Karpas-422 (cell line): Measurements from ENCODE around the gene SGPL1. TPM values are rescaled to one million over a fixed set of nuclear protein-coding genes. Genes with fewer than 3 reads are reported as not detected.
"Not testable (repeated sequence)": the region's sequence is repeated elsewhere in the genome, so short reads cannot be mapped to it uniquely, and the experiment has no call there.

Experiments
- DNase-seq: peaks from one replicate; pipeline ENCODE4 v3.0.0-alpha.2; 2015
- H2AFZ ChIP-seq: fragments of 200-600 bp; sonication (generic); 2 replicates; pipeline ENCODE4 v1.6.1; 2014; ENCODE audit warnings: antibody characterized with exemption, low read length, mixed read lengths
- H3K27ac ChIP-seq: fragments of 200-600 bp; sonication (generic); 2 replicates; pipeline ENCODE4 v1.5.1; 2014; ENCODE audit warnings: mild to moderate bottlenecking, low read length, moderate library complexity
- H3K27me3 ChIP-seq: fragments of 200-600 bp; sonication (generic); 2 replicates; pipeline ENCODE4 v1.6.1; 2014; ENCODE audit warnings: low read length, mixed read lengths
- H3K36me3 ChIP-seq: fragments of 200-600 bp; sonication (generic); 2 replicates; pipeline ENCODE4 v1.6.1; 2014; ENCODE audit warnings: low read length, mixed read lengths; ENCODE audit not compliant: insufficient read depth
- H3K4me1 ChIP-seq: fragments of 200-600 bp; sonication (generic); 2 replicates; pipeline ENCODE4 v1.6.1; 2014; ENCODE audit warnings: mild to moderate bottlenecking, low read length, mixed read lengths
- H3K4me2 ChIP-seq: fragments of 200-600 bp; sonication (generic); 2 replicates; pipeline ENCODE4 v1.6.1; 2014; ENCODE audit warnings: low read length, low read depth, mild to moderate bottlenecking; ENCODE audit not compliant: poor library complexity, severe bottlenecking
- H3K4me3 ChIP-seq: fragments of 200-600 bp; sonication (generic); 2 replicates; pipeline ENCODE4 v1.5.1; 2014; ENCODE audit warnings: mild to moderate bottlenecking, antibody characterized with exemption, low read length, mixed read lengths
- H3K79me2 ChIP-seq: fragments of 200-600 bp; sonication (generic); 2 replicates; pipeline ENCODE4 v1.6.1; 2014; ENCODE audit warnings: mild to moderate bottlenecking, low read length, mixed read lengths
- H3K9ac ChIP-seq: fragments of 200-600 bp; sonication (generic); 2 replicates; pipeline ENCODE4 v1.6.0; 2014; ENCODE audit warnings: low read length
- H3K9me2 ChIP-seq: fragments of 200-600 bp; sonication (generic), shearing (Covaris generic); replicated peaks from 2 replicates; pipeline ENCODE4 v1.6.0; 2014; ENCODE audit warnings: mild to moderate bottlenecking, low read length, moderate library complexity; ENCODE audit not compliant: insufficient read depth
- H3K9me3 ChIP-seq: fragments of 300-700, 200-600 bp; sonication (generic); 2 replicates; pipeline ENCODE4 v1.6.1; 2014; ENCODE audit warnings: low read length, mixed read lengths
- H4K20me1 ChIP-seq: fragments of 200-600 bp; sonication (generic); 2 replicates; pipeline ENCODE4 v1.6.1; 2014; ENCODE audit warnings: mild to moderate bottlenecking, antibody characterized with exemption, low read length, low read depth; ENCODE audit not compliant: insufficient read depth
- total RNA-seq: library from RNA; depleted of rRNA; stranded (reverse); fragments of >200 nt; shearing (Covaris generic); gene quantifications from 2 replicates; pipeline ENCODE4 v1.2.3, GENCODE V29; 2014; ENCODE audit warnings: low replicate concordance

Gene SGPL1
- total RNA-seq, 1 experiment from 2014 or later: 26.3 TPM

GRCh38 chr10:70914316-70914864 lies 98.6 kb downstream of the SGPL1 start:
- no peak overlapping the region for H3K27ac ChIP-seq
- no peaks in the 10 kb centered on the region for H4K20me1 ChIP-seq
- no peaks in the 10 kb centered on the region for H3K9me3 ChIP-seq
- no peaks in the 10 kb centered on the region for H3K27me3 ChIP-seq
- DNase-seq: no peak
- no peaks in the 10 kb centered on the region for H3K36me3 ChIP-seq
- H3K9ac ChIP-seq: no peak overlapping the region
- no peaks in the 10 kb centered on the region for H3K9me2 ChIP-seq
- no peaks in the 10 kb centered on the region for H3K79me2 ChIP-seq
- H3K4me3 ChIP-seq: no peak overlapping the region
- no peaks in the 10 kb centered on the region for H3K4me1 ChIP-seq
- no peak overlapping the region for H2AFZ ChIP-seq
- no peak overlapping the region for H3K4me2 ChIP-seq

- Histone ChIP-seq H3K9me2 (no peaks in the 10 kb centered on the region), H3K9me3 (no peaks in the 10 kb centered on the region), H4K20me1 (no peaks in the 10 kb centered on the region), H3K4me1 (no peaks in the 10 kb centered on the region), H3K4me3 (no peak overlapping the region), H3K4me2 (no peak overlapping the region), H3K27ac (no peak overlapping the region), H3K36me3 (no peaks in the 10 kb centered on the region), H3K9ac (no peak overlapping the region), H2AFZ (no peak overlapping the region), H3K79me2 (no peaks in the 10 kb centered on the region), H3K27me3 (no peaks in the 10 kb centered on the region)
- no peak for DNase-seq
These were observed 99.5 kb downstream of the SGPL1 start for GRCh38 chr10:70915206-70915605.

GRCh38 chr10:70915806-70916205 lies 100.1 kb downstream of the SGPL1 start:
- Histone ChIP-seq H3K27ac (no peak overlapping the region), H4K20me1 (no peaks in the 10 kb centered on the region), H3K27me3 (no peaks in the 10 kb centered on the region), H3K9ac (no peak overlapping the region), H3K4me2 (no peak overlapping the region), H3K9me2 (no peaks in the 10 kb centered on the region), H3K9me3 (no peaks in the 10 kb centered on the region), H3K79me2 (no peaks in the 10 kb centered on the region), H3K4me3 (no peak overlapping the region), H3K36me3 (no peaks in the 10 kb centered on the region), H2AFZ (no peak overlapping the region), H3K4me1 (no peaks in the 10 kb centered on the region)
- no peak for DNase-seq

- Histone ChIP-seq H2AFZ (no peak overlapping the region), H3K27me3 (no peaks in the 10 kb centered on the region), H3K79me2 (no peaks in the 10 kb centered on the region), H4K20me1 (no peaks in the 10 kb centered on the region), H3K4me1 (no peaks in the 10 kb centered on the region), H3K27ac (no peak overlapping the region), H3K4me3 (no peak overlapping the region), H3K9me3 (no peaks in the 10 kb centered on the region), H3K36me3 (no peaks in the 10 kb centered on the region), H3K9me2 (no peaks in the 10 kb centered on the region), H3K4me2 (no peak overlapping the region), H3K9ac (no peak overlapping the region)
- no peak for DNase-seq
These were observed 100.5 kb downstream of the SGPL1 start for GRCh38 chr10:70916241-70916640.

GRCh38 chr10:70917226-70917625 lies 101.5 kb downstream of the SGPL1 start:
- no peak for DNase-seq
- Histone ChIP-seq H3K4me3 (no peak overlapping the region), H3K27ac (no peak overlapping the region), H3K27me3 (no peaks in the 10 kb centered on the region), H3K9me2 (no peaks in the 10 kb centered on the region), H4K20me1 (no peaks in the 10 kb centered on the region), H3K36me3 (no peaks in the 10 kb centered on the region), H2AFZ (no peak overlapping the region), H3K4me1 (no peaks in the 10 kb centered on the region), H3K4me2 (no peak overlapping the region), H3K79me2 (no peaks in the 10 kb centered on the region), H3K9me3 (no peaks in the 10 kb centered on the region), H3K9ac (no peak overlapping the region)

- Histone ChIP-seq H3K4me3 (no peak overlapping the region), H3K36me3 (no peaks in the 10 kb centered on the region), H2AFZ (no peak overlapping the region), H3K4me1 (no peaks in the 10 kb centered on the region), H3K27ac (no peak overlapping the region), H3K79me2 (no peaks in the 10 kb centered on the region), H3K4me2 (no peak overlapping the region), H3K27me3 (no peaks in the 10 kb centered on the region), H4K20me1 (no peaks in the 10 kb centered on the region), H3K9ac (no peak overlapping the region), H3K9me3 (no peaks in the 10 kb centered on the region), H3K9me2 (no peaks in the 10 kb centered on the region)
- DNase-seq: no peak
These were observed 101.9 kb downstream of the SGPL1 start for GRCh38 chr10:70917635-70918034.

- H3K27ac ChIP-seq: no peak overlapping the region
- H3K79me2 ChIP-seq: no peaks in the 10 kb centered on the region
- no peak for DNase-seq
- H4K20me1 ChIP-seq: no peaks in the 10 kb centered on the region
- no peaks in the 10 kb centered on the region for H3K9me2 ChIP-seq
- no peaks in the 10 kb centered on the region for H3K4me1 ChIP-seq
- H3K9ac ChIP-seq: no peak overlapping the region
- no peak overlapping the region for H3K4me3 ChIP-seq
- H2AFZ ChIP-seq: no peak overlapping the region
- H3K9me3 ChIP-seq: no peaks in the 10 kb centered on the region
- no peaks in the 10 kb centered on the region for H3K36me3 ChIP-seq
- H3K4me2 ChIP-seq: no peak overlapping the region
- H3K27me3 ChIP-seq: no peaks in the 10 kb centered on the region
These were observed 103.2 kb downstream of the SGPL1 start for GRCh38 chr10:70918851-70919530.

- not testable (repeated sequence) for H3K79me2 ChIP-seq, H4K20me1 ChIP-seq, H3K36me3 ChIP-seq, H3K27ac ChIP-seq, H3K4me3 ChIP-seq, H3K4me1 ChIP-seq, DNase-seq, H3K9ac ChIP-seq, H2AFZ ChIP-seq, H3K9me3 ChIP-seq, H3K27me3 ChIP-seq, H3K9me2 ChIP-seq, H3K4me2 ChIP-seq
These were observed 104.2 kb downstream of the SGPL1 start for GRCh38 chr10:70919906-70920305.
